Neural cell (in vitro differentiated cells): ENCODE data around the gene CSPG4. TPM values are rescaled to one million over a fixed set of nuclear protein-coding genes. Genes with fewer than 3 reads are reported as not detected.
"Not testable (repeated sequence)": the region's sequence is repeated elsewhere in the genome, so short reads cannot be mapped to it uniquely, and the experiment has no call there.

Experiments
- H2AFZ ChIP-seq: fragments of 200-600, 300-800 bp; sonication (generic), shearing (Covaris generic); 2 replicates; pipeline ENCODE4 v1.6.0; 2014; ENCODE audit warnings: low read depth, mild to moderate bottlenecking, antibody characterized with exemption, low read length, moderate library complexity
- H3F3A ChIP-seq: fragments of 200-600 bp; shearing (Covaris generic); 2 replicates; pipeline ENCODE4 v1.6.1; 2016; ENCODE audit warnings: mild to moderate bottlenecking, moderate library complexity, mixed read lengths, antibody characterized with exemption, low read length; ENCODE audit not compliant: insufficient read depth, poor library complexity, severe bottlenecking
- H3K27ac ChIP-seq: fragments of 200-600, 300-800 bp; sonication (generic), shearing (Covaris generic); 2 replicates; pipeline ENCODE4 v1.5.1; 2014; ENCODE audit warnings: mild to moderate bottlenecking, low read length, moderate library complexity
- H3K27me3 ChIP-seq: fragments of 300-800, 200-600 bp; sonication (generic), shearing (Covaris generic); 2 replicates; pipeline ENCODE4 v1.6.0; 2014; ENCODE audit warnings: mild to moderate bottlenecking, low read depth, low read length, moderate library complexity; ENCODE audit not compliant: insufficient read depth
- H3K36me3 ChIP-seq: fragments of 300-800, 200-600 bp; sonication (generic), shearing (Covaris generic); 2 replicates; pipeline ENCODE4 v1.5.1; 2014; ENCODE audit warnings: mild to moderate bottlenecking, antibody characterized with exemption, low read length, moderate library complexity; ENCODE audit not compliant: insufficient read depth
- H3K4me2 ChIP-seq: fragments of 300-800, 200-600 bp; sonication (generic), shearing (Covaris generic); 2 replicates; pipeline ENCODE4 v1.6.0; 2014; ENCODE audit warnings: mild to moderate bottlenecking, low read length
- H3K4me3 ChIP-seq: fragments of 300-800, 200-600 bp; sonication (generic), shearing (Covaris generic); 2 replicates; pipeline ENCODE4 v1.5.1; 2014; ENCODE audit warnings: mild to moderate bottlenecking, low read length, moderate library complexity
- H3K79me2 ChIP-seq: fragments of 200-600 bp; shearing (Covaris generic); replicated peaks from 2 replicates; pipeline ENCODE4 v1.6.0; 2014; ENCODE audit warnings: mild to moderate bottlenecking, low read length, moderate library complexity; ENCODE audit not compliant: insufficient read depth
- H3K9ac ChIP-seq: fragments of 300-800, 200-600 bp; sonication (generic), shearing (Covaris generic); 2 replicates; pipeline ENCODE4 v1.6.1; 2016; ENCODE audit warnings: mild to moderate bottlenecking, low read length, mixed read lengths
- H3K9me2 ChIP-seq: fragments of 200-600 bp; shearing (Covaris generic); 2 replicates; pipeline ENCODE4 v1.6.1; 2016; ENCODE audit warnings: mild to moderate bottlenecking, low read length, mixed read lengths; ENCODE audit not compliant: insufficient read depth
- H3K9me3 ChIP-seq: fragments of 200-600, 300-800 bp; sonication (generic), shearing (Covaris generic); 2 replicates; pipeline ENCODE4 v1.6.1; 2016; ENCODE audit warnings: mild to moderate bottlenecking, mixed run types, low read length, moderate library complexity, mixed read lengths
- H4K20me1 ChIP-seq: fragments of 200-600 bp; shearing (Covaris generic); 2 replicates; pipeline ENCODE4 v1.6.1; 2016; ENCODE audit warnings: mild to moderate bottlenecking, mixed run types; ENCODE audit not compliant: insufficient read depth
- EP300 ChIP-seq: fragments of 450-650 bp; conservative IDR thresholded peaks from 2 replicates; pipeline ENCODE4 v1.6.1; 2014; ENCODE audit warnings: antibody characterized with exemption, mild to moderate bottlenecking, moderate library complexity; ENCODE audit not compliant: poor library complexity, severe bottlenecking
- EZH2 ChIP-seq: fragments of 200-600, 300-800 bp; shearing (Covaris generic), sonication (generic); IDR thresholded peaks from 2 replicates; pipeline ENCODE4 v1.6.1; 2014; ENCODE audit warnings: antibody characterized with exemption, low read length, borderline replicate concordance, mild to moderate bottlenecking; ENCODE audit not compliant: insufficient read depth, poor library complexity, severe bottlenecking
- MXI1 ChIP-seq: fragments of 450-650 bp; conservative IDR thresholded peaks from 2 replicates; pipeline ENCODE4 v1.6.1; 2014; ENCODE audit warnings: antibody characterized with exemption, mild to moderate bottlenecking; ENCODE audit not compliant: poor library complexity, severe bottlenecking
- POLR2AphosphoS5 ChIP-seq: IDR thresholded peaks from 2 replicates; pipeline ENCODE4 v1.6.1; 2012
- RAD21 ChIP-seq: fragments of 450-650 bp; conservative IDR thresholded peaks from 2 replicates; pipeline ENCODE4 v1.6.1; 2014; ENCODE audit warnings: antibody characterized with exemption, mild to moderate bottlenecking, moderate library complexity
- SMC3 ChIP-seq: fragments of 450-650 bp; conservative IDR thresholded peaks from 2 replicates; pipeline ENCODE4 v1.6.1; 2014; ENCODE audit warnings: antibody characterized with exemption, mild to moderate bottlenecking, moderate library complexity; ENCODE audit not compliant: poor library complexity
- TAF1 ChIP-seq: IDR thresholded peaks from 2 replicates; pipeline ENCODE4 v1.6.1; 2012; ENCODE audit warnings: low read depth
- polyA plus RNA-seq: library from polyadenylated mRNA; depleted of rRNA; stranded (reverse); fragments of >200 nt; gene quantifications from 2 replicates; pipeline ENCODE4 v1.2.3, GENCODE V29; 2014
- TF ChIP-seq, protein P1 (sequence below): fragments of 450-650 bp; IDR thresholded peaks from 2 replicates; pipeline ENCODE4 v1.5.1; 2014; ENCODE audit warnings: antibody characterized with exemption, mild to moderate bottlenecking, moderate library complexity; ENCODE audit not compliant: poor library complexity, severe bottlenecking
- TF ChIP-seq, protein P2 (sequence below): IDR thresholded peaks from 2 replicates; pipeline ENCODE4 v1.6.1; 2012; ENCODE audit warnings: borderline replicate concordance

CSPG4 gene
- polyA plus RNA-seq, 1 donor from 2014 or later, result not detected

DNA sequence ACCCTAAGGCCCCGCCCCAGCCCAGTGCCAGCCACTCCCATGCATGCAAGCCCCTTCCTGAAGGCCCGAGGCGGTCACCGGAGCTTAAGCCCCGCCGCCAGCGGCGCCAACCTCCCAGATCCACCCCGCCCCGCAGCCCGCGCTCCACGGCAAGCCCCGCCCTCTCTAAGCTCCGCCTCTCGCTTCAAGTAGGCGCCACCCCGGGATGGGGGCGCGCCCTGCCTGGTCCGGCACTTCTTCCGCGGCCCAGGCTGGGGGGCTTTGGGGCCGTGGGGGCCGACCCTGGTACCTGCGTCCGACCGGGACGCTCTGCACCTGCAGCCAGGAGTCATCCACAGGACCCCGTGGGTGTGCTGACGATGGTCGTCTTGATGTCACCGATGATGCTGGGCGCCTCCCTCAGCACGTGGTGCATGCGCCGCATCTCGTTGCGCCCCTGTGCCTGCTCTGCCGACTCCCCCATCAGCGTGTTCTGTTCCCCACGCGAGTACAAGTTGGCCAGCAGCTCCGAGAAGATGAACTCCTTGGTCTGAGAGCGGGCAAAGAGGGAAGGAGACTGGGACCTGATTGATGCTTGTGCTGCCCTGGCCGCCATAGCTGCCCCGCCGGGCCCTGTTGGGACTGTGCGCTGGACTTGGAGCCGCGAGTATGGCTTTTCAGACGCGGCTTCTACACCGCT lies 26.1 kb upstream of the CSPG4 start:
- no peaks in the 10 kb centered on the region for H3K9me2 ChIP-seq
- peak overlapping the region; percentile 66 for H3K9ac ChIP-seq
- no peaks in the 10 kb centered on the region for H3K9me3 ChIP-seq
- H3F3A ChIP-seq, result no peaks in the 10 kb centered on the region
- H3K79me2 ChIP-seq, result no peaks in the 10 kb centered on the region
- peak overlapping the region; percentile 75 for H3K4me3 ChIP-seq
- H3K27me3 ChIP-seq, result peaks cover 16% of the 10 kb centered on the region
- H3K4me2 ChIP-seq, result no peak overlapping the region
- H2AFZ ChIP-seq, result peak overlapping the region; percentile 60
- H3K36me3 ChIP-seq, result no peaks in the 10 kb centered on the region
- H3K27ac ChIP-seq, result no peak overlapping the region
- TF ChIP-seq EP300 (no peak), MXI1 (peak; percentile 47)
- H4K20me1 ChIP-seq, result no peaks in the 10 kb centered on the region

DNA sequence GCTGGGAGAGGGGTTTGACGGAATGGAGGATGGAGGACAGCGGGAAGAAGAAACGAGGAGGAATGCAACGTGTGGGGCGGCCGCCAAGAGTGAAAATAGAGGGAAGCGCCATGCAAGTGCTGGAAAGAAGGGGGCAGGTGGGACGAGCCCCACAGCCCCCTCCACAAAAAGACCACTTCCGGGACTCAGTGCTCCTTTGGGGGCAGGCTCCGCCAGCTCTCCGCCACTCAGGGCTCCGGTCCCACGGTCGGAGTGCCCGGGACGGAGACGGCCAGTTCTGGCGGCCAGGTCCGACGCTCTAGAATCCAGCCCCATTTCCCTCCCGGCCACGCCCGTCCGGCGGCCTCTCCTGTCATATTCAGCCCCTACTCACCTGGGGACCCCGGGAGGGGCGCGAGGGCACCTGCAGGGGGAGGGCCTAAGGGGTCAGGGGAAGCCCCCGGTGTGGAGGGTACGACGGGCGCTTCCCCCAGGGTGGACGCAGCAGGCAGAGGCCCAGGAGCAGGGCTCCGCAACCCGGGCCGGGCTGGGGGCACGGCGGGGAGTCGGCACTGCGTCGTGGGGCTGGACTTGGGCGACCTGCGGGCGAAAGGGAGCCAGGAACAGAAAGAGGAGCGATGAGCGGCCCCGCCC lies 25.5 kb upstream of the CSPG4 start:
- no peaks in the 10 kb centered on the region for H3K9me2 ChIP-seq
- peak overlapping the region; percentile 25 for H3K4me2 ChIP-seq
- peak overlapping the region; percentile 75 for H3K4me3 ChIP-seq
- TF ChIP-seq TAF1 (no peak), SMC3 (no peak), EZH2 (no peak), MXI1 (no peak), EP300 (no peak), RAD21 (no peak), POLR2AphosphoS5 (no peak)
- TF ChIP-seq, protein P1, sequence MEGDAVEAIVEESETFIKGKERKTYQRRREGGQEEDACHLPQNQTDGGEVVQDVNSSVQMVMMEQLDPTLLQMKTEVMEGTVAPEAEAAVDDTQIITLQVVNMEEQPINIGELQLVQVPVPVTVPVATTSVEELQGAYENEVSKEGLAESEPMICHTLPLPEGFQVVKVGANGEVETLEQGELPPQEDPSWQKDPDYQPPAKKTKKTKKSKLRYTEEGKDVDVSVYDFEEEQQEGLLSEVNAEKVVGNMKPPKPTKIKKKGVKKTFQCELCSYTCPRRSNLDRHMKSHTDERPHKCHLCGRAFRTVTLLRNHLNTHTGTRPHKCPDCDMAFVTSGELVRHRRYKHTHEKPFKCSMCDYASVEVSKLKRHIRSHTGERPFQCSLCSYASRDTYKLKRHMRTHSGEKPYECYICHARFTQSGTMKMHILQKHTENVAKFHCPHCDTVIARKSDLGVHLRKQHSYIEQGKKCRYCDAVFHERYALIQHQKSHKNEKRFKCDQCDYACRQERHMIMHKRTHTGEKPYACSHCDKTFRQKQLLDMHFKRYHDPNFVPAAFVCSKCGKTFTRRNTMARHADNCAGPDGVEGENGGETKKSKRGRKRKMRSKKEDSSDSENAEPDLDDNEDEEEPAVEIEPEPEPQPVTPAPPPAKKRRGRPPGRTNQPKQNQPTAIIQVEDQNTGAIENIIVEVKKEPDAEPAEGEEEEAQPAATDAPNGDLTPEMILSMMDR, result no peak
- TF ChIP-seq, protein P2, sequence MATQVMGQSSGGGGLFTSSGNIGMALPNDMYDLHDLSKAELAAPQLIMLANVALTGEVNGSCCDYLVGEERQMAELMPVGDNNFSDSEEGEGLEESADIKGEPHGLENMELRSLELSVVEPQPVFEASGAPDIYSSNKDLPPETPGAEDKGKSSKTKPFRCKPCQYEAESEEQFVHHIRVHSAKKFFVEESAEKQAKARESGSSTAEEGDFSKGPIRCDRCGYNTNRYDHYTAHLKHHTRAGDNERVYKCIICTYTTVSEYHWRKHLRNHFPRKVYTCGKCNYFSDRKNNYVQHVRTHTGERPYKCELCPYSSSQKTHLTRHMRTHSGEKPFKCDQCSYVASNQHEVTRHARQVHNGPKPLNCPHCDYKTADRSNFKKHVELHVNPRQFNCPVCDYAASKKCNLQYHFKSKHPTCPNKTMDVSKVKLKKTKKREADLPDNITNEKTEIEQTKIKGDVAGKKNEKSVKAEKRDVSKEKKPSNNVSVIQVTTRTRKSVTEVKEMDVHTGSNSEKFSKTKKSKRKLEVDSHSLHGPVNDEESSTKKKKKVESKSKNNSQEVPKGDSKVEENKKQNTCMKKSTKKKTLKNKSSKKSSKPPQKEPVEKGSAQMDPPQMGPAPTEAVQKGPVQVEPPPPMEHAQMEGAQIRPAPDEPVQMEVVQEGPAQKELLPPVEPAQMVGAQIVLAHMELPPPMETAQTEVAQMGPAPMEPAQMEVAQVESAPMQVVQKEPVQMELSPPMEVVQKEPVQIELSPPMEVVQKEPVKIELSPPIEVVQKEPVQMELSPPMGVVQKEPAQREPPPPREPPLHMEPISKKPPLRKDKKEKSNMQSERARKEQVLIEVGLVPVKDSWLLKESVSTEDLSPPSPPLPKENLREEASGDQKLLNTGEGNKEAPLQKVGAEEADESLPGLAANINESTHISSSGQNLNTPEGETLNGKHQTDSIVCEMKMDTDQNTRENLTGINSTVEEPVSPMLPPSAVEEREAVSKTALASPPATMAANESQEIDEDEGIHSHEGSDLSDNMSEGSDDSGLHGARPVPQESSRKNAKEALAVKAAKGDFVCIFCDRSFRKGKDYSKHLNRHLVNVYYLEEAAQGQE, result no peak
- H3F3A ChIP-seq, result no peaks in the 10 kb centered on the region
- no peaks in the 10 kb centered on the region for H3K9me3 ChIP-seq
- H3K9ac ChIP-seq, result peak overlapping the region; percentile 66
- H3K36me3 ChIP-seq, result no peaks in the 10 kb centered on the region
- no peaks in the 10 kb centered on the region for H4K20me1 ChIP-seq
- H3K27ac ChIP-seq, result no peak overlapping the region
- peaks cover 16% of the 10 kb centered on the region for H3K27me3 ChIP-seq
- H3K79me2 ChIP-seq, result no peaks in the 10 kb centered on the region
- peak overlapping the region; percentile 60 for H2AFZ ChIP-seq

DNA sequence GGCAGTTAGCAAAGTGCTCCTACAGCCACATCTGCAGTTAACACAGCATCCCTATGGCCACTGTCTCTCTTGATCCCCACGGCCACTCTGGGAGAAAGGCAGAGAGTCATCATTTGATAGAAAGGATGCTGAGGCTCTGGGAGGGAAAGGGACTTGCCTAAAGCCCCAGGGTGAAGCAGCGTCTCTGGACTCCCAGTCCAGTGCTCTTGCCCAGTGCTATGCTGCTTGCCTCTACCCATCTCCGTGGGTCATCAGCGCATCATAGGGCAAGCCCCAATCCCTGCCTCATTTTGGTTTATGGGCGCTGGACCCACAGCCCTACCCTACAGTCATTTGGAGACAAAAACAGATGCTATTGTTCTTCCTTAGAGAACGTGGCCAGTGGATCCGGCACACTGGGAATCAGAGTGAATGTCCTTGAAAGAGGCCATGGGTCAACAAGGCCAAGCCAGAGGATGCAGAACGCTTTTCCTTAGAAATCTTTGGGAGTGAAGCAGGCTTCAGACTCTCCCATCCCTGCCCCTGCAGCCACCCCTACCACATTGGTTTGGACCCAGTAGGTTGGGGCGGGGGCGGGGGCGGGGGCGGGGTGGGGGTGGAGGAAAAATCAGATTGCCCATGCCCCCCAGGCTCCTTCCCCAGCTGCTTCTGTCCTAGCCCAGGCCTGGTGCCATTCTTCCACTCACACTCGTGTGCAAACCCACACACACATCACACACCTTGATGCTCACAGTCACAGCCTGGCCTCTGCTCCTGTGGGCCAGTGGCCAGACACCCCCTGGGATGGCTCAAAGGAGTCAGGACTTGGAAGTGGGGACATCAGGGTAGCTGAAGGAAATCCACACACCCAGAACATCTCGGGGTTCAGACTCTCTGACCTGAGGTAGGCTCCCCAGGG lies 24.7 kb upstream of the CSPG4 start:
- not testable (repeated sequence) for H3K79me2 ChIP-seq, H3K27ac ChIP-seq, H2AFZ ChIP-seq, H3K9me2 ChIP-seq, H3K9ac ChIP-seq, H3K9me3 ChIP-seq, H3K36me3 ChIP-seq, H3K4me2 ChIP-seq, H3F3A ChIP-seq, H4K20me1 ChIP-seq
- peak overlapping the region; percentile 75 for H3K4me3 ChIP-seq
- H3K27me3 ChIP-seq, result peaks cover 16% of the 10 kb centered on the region
